ENCODE data around the gene ANG. TPM values are rescaled to one million over a fixed set of nuclear protein-coding genes. Genes with fewer than 3 reads are reported as not detected.
"Not testable (repeated sequence)": the region's sequence is repeated elsewhere in the genome, so short reads cannot be mapped to it uniquely, and the experiment has no call there.

The ANG gene
- total RNA-seq, 6 experiments from 2014 or later = 361 to 1,830 (median 780) TPM

- Histone ChIP-seq H3K4me3 (no peak overlapping the region), H3K27ac (no peak overlapping the region), H3K4me1 (no peaks in the 10 kb centered on the region), H3K9me3 (no peaks in the 10 kb centered on the region), H3K36me3 (no peaks in the 10 kb centered on the region), H3K27me3 (no peaks in the 10 kb centered on the region)
- ATAC-seq (peak in 1 of 4 donors; percentile 52), DNase-seq (no peak)
- 43% methylated on average over 1 of the region's 28 CpGs for WGBS (ENCODE audit: insufficient coverage, low coverage, low lambda C conversion rate, missing lambda C conversion rate)
- intact Hi-C loops (cut with DNase I) = no loop called here
- no peak for TF ChIP-seq CTCF (IDR thresholded peaks at IDR 0.05)
- TF ChIP-seq POLR2A (IDR thresholded peaks at IDR 0.05) = no peak
Measured at GRCh38 chr14:20723488-20723887, 34.9 kb downstream of the ANG start.

- DNase-seq; ATAC-seq; H3K4me1 ChIP-seq; H3K9me3 ChIP-seq; H3K36me3 ChIP-seq; intact Hi-C loops (cut with DNase I); H3K27me3 ChIP-seq; H3K27ac ChIP-seq; H3K4me3 ChIP-seq: not testable (repeated sequence)
- 73% methylated on average over 3 of the region's 3 CpGs for WGBS (ENCODE audit: insufficient coverage, low coverage, low lambda C conversion rate, missing lambda C conversion rate)
Measured at GRCh38 chr14:20726121-20726520, 37.6 kb downstream of the ANG start.

GRCh38 chr14:20726531-20726930 lies 38.0 kb downstream of the ANG start:
- no peaks in the 10 kb centered on the region for H3K4me1 ChIP-seq
- TF ChIP-seq CTCF (IDR thresholded peaks at IDR 0.05) = no peak
- TF ChIP-seq POLR2A (IDR thresholded peaks at IDR 0.05) = no peak
- H3K4me3 ChIP-seq = no peak overlapping the region
- no peak for DNase-seq
- ATAC-seq = no peak
- H3K27me3 ChIP-seq = no peaks in the 10 kb centered on the region
- WGBS (ENCODE audit: insufficient coverage, low coverage, low lambda C conversion rate, missing lambda C conversion rate) = 85% methylated on average over 1 of the region's 1 CpG
- no peaks in the 10 kb centered on the region for H3K36me3 ChIP-seq
- intact Hi-C loops (cut with DNase I) = no loop called here
- no peak overlapping the region for H3K27ac ChIP-seq
- H3K9me3 ChIP-seq = no peaks in the 10 kb centered on the region

- Histone ChIP-seq H3K27ac (no peak overlapping the region), H3K4me1 (no peaks in the 10 kb centered on the region), H3K36me3 (no peaks in the 10 kb centered on the region), H3K4me3 (no peak overlapping the region), H3K9me3 (no peaks in the 10 kb centered on the region), H3K27me3 (no peaks in the 10 kb centered on the region)
- DNase-seq (no peak), ATAC-seq (peak in 1 of 4 donors; percentile 41)
- intact Hi-C loops (cut with DNase I) = no loop called here
- 59% methylated on average over 5 of the region's 6 CpGs for WGBS (ENCODE audit: insufficient coverage, low coverage, low lambda C conversion rate, missing lambda C conversion rate)
- TF ChIP-seq POLR2A (IDR thresholded peaks at IDR 0.05) (no peak), CTCF (IDR thresholded peaks at IDR 0.05) (no peak)
Measured at GRCh38 chr14:20730891-20731290, 42.3 kb downstream of the ANG start.

GRCh38 chr14:20732477-20732876 lies 43.9 kb downstream of the ANG start:
- DNase-seq (no peak), ATAC-seq (no peak)
- Histone ChIP-seq H3K4me1 (no peaks in the 10 kb centered on the region), H3K36me3 (no peaks in the 10 kb centered on the region), H3K9me3 (no peaks in the 10 kb centered on the region), H3K4me3 (no peak overlapping the region), H3K27ac (no peak overlapping the region), H3K27me3 (no peaks in the 10 kb centered on the region)
- TF ChIP-seq POLR2A (IDR thresholded peaks at IDR 0.05) (no peak), CTCF (IDR thresholded peaks at IDR 0.05) (no peak)
- 52% methylated on average over 4 of the region's 5 CpGs for WGBS (ENCODE audit: insufficient coverage, low coverage, low lambda C conversion rate, missing lambda C conversion rate)
- intact Hi-C loops (cut with DNase I) = no loop called here

Measured in right lobe of liver (tissue), 6 donors.